Naive B cell (primary cell): ENCODE results near the gene NDRG2. TPM values are rescaled to one million over a fixed set of nuclear protein-coding genes. Genes with fewer than 3 reads are reported as not detected.

Experiments
- ATAC-seq, 2 donors: fragments of 150-1000 bp; cut with Tn5 transposase; 2 replicates each; pipeline ENCODE4 v1.10.0; 2021; ENCODE audit warnings: low read depth in 2 of 2, mild to moderate bottlenecking in 2 of 2, moderate library complexity in 2 of 2
- DNase-seq: peaks from one replicate; pipeline ENCODE4 v3.0.0; 2022
- H3K27ac Mint-ChIP-seq, 6 donors: one replicate each; pipeline ENCODE4 v1.8.0; 2020 to 2022; ENCODE audit warnings: mild to moderate bottlenecking in 6 of 6, mixed read lengths in 6 of 6, moderate library complexity in 5 of 6, inconsistent platforms in 2 of 6
- H3K27me3 Mint-ChIP-seq, 3 donors: one replicate each; pipeline ENCODE4 v1.8.0; 2021 to 2022; ENCODE audit warnings: mixed read lengths in 3 of 3, mild to moderate bottlenecking in 1 of 3
- H3K36me3 Mint-ChIP-seq, 2 donors: one replicate each; pipeline ENCODE4 v1.8.0; 2020 to 2022; ENCODE audit warnings: mixed read lengths in 2 of 2, inconsistent platforms in 1 of 2, mild to moderate bottlenecking in 1 of 2
- H3K4me1 Mint-ChIP-seq, 3 donors: one replicate each; pipeline ENCODE4 v1.8.0; 2020 to 2022; ENCODE audit warnings: mixed read lengths in 3 of 3, inconsistent platforms in 1 of 3, mild to moderate bottlenecking in 1 of 3, moderate library complexity in 1 of 3
- H3K4me3 Mint-ChIP-seq, 8 donors: one replicate each; pipeline ENCODE4 v1.8.0; 2020 to 2022; ENCODE audit warnings: mild to moderate bottlenecking in 8 of 8, mixed read lengths in 8 of 8, moderate library complexity in 8 of 8, inconsistent platforms in 2 of 8
- H3K9me3 Mint-ChIP-seq, 7 donors: one replicate each; pipeline ENCODE4 v1.8.0; 2020 to 2022; ENCODE audit warnings: mixed read lengths in 7 of 7, mild to moderate bottlenecking in 5 of 7, inconsistent platforms in 2 of 7, moderate library complexity in 1 of 7
- polyA plus RNA-seq, 6 donors: library from polyadenylated mRNA; unstranded; fragments of 300-500 nt; fragmentation: Illumina TruSeq; gene quantifications; one replicate each; pipeline ENCODE4 v1.2.3, GENCODE V29; 2021; ENCODE audit warnings: low read depth in 6 of 6

Gene NDRG2
- polyA plus RNA-seq, 6 donors from 2014 or later = 5.7 to 9.8 (median 7.1) TPM

DNA sequence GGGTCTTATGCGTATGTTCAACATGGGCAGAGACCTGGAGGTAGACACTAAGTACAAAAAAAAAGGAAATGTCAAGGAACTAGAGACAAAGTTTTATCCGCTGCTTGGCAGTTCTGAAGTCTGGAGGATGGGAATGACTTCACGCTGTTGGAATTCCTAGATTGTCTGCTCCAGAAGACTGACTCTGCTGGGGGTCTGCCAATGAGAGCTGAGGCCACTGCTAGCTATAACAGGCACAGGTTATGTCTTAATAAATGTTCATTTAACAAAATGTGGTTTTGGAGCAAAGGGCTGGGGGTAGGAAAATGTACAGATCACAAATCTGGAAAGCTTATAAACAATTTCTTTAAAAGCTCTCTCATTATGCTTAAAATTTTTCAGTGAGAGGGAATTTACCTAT lies 38.6 kb upstream of the NDRG2 start:
- peaks cover under 1 to 4% (median 2%) of the 10 kb centered on the region in 3 donors for H3K4me1 Mint-ChIP-seq
- H3K4me3 Mint-ChIP-seq = no peak overlapping the region
- DNase-seq (no peak), ATAC-seq (no peak)
- H3K27ac Mint-ChIP-seq = no peak overlapping the region
- peaks cover 22 to 52% (median 42%) of the 10 kb centered on the region in 3 donors for H3K27me3 Mint-ChIP-seq
- H3K36me3 Mint-ChIP-seq = no peaks in the 10 kb centered on the region
- H3K9me3 Mint-ChIP-seq = no peaks in the 10 kb centered on the region

DNA sequence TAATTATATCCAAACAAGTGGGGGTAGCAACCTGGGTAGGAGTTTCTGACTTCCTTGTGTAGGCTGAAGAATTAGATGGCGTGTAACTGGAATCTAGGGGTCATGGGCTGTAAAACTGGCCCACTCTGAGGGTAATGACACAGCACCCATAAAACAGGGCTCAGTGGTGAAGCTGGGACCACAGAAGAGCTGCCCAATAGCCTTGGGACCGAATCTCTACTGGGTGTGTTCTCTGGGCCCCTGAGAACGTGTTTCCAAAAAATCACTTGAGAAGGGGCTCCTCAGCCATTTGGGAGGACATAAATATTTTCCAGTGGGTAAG lies 36.4 kb upstream of the NDRG2 start:
- H3K36me3 Mint-ChIP-seq = no peaks in the 10 kb centered on the region
- H3K27ac Mint-ChIP-seq = no peak overlapping the region
- no peaks in the 10 kb centered on the region for H3K4me1 Mint-ChIP-seq
- ATAC-seq (no peak), DNase-seq (no peak)
- H3K4me3 Mint-ChIP-seq = no peak overlapping the region
- H3K27me3 Mint-ChIP-seq = peaks cover 20 to 47% (median 40%) of the 10 kb centered on the region in 3 donors
- no peaks in the 10 kb centered on the region for H3K9me3 Mint-ChIP-seq

DNA sequence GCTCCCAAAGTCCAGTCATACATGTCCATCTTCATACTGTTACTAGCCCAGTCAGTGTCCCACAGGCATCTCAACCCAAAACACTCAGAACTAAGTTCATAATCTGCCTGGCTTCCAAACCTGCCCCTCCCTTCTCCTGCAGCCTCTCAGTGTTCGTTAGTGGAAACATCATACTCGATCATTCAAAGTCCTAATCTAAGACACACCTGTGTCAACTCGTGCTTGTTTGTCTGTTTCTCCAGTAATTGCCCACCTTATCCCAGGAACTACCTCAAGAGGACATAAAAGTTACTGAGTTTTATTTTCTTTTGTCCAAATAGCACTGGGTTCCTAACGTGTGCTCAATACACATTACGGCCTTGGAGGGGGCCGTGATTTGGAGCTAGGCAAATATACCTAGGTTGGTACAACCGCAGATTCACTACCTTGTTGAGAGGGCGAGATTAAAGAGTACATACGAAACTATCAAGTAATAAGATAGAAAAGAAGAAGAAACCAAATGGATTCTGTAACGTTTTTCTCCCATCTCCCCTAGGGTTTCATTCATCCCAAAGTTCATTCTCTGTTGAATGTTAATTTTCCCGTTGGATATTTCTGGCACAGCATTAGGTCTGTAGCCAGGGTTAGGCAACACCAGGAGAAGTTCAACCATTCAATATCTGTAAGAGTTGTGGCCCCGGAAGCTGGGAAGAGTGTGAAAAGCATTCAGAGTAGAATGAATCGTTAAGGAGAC lies 35.9 kb upstream of the NDRG2 start:
- no peaks in the 10 kb centered on the region for H3K4me1 Mint-ChIP-seq
- DNase-seq (no peak), ATAC-seq (no peak)
- peaks cover 20 to 41% (median 35%) of the 10 kb centered on the region in 3 donors for H3K27me3 Mint-ChIP-seq
- no peaks in the 10 kb centered on the region for H3K9me3 Mint-ChIP-seq
- no peak overlapping the region for H3K4me3 Mint-ChIP-seq
- no peaks in the 10 kb centered on the region for H3K36me3 Mint-ChIP-seq
- no peak overlapping the region for H3K27ac Mint-ChIP-seq

DNA sequence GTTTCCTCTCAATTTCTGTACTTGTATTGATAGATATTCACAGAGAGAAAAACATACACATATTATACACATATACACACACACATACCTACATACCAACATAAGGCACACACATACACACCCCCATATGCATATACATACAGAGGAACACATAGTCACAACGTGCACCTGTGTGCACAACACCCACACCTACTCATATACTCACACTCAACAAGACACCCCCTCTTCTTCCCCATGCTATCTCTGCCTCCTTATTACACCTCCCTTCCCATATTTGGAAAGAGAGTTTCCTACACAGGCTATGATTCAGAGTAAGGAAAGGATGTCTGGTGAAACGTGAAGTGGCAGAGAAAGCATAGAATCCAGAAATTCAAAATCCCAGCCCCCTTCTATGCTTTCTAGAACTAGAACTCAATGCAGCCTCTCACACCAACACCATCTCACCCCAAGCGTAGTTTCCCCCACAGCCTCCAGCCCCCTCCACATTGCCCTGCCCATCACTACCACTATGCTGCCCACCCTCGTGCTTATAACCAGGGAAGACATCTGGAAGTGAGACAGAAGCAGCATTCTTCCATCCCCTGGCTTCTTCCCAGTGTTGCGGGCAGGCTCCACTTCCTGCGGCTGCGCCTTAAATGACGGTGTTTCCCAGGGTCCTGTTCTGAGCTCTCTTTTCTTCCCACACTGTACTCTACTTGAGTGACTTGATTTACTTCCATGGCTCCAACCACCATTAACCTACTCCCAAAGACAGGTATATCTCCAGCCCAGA lies 35.2 kb upstream of the NDRG2 start:
- peak overlapping the region in 1 of 6 donors; percentile 13 for H3K27ac Mint-ChIP-seq
- H3K4me3 Mint-ChIP-seq = no peak overlapping the region
- H3K27me3 Mint-ChIP-seq = peaks cover 20 to 34% (median 28%) of the 10 kb centered on the region in 3 donors
- H3K4me1 Mint-ChIP-seq = no peaks in the 10 kb centered on the region
- ATAC-seq (no peak), DNase-seq (no peak)
- H3K9me3 Mint-ChIP-seq = no peaks in the 10 kb centered on the region
- H3K36me3 Mint-ChIP-seq = no peaks in the 10 kb centered on the region

DNA sequence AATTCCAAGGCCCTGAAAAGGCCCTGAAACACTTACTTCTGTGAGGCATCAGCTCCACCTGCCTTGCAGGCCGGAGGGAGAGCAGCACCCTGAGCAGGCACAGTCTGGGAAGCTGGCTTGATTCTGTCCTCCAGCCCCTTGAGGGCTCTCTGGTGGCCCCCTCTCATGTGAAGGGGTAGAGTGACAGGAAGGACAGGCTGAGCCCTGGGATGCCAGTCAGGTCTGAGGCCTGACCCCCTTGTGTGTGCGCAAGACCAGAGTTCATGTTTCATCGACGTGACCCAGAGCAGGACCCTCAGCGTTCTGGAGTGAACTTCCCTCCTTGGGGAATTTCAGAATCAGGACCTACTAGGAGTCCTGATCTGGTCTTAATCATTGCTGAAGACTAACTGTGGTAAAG lies 34.0 kb upstream of the NDRG2 start:
- ATAC-seq (no peak), DNase-seq (no peak)
- no peaks in the 10 kb centered on the region for H3K4me1 Mint-ChIP-seq
- no peaks in the 10 kb centered on the region for H3K9me3 Mint-ChIP-seq
- no peak overlapping the region for H3K4me3 Mint-ChIP-seq
- no peaks in the 10 kb centered on the region for H3K36me3 Mint-ChIP-seq
- no peak overlapping the region for H3K27ac Mint-ChIP-seq
- peaks cover 20 to 33% (median 28%) of the 10 kb centered on the region in 3 donors for H3K27me3 Mint-ChIP-seq

DNA sequence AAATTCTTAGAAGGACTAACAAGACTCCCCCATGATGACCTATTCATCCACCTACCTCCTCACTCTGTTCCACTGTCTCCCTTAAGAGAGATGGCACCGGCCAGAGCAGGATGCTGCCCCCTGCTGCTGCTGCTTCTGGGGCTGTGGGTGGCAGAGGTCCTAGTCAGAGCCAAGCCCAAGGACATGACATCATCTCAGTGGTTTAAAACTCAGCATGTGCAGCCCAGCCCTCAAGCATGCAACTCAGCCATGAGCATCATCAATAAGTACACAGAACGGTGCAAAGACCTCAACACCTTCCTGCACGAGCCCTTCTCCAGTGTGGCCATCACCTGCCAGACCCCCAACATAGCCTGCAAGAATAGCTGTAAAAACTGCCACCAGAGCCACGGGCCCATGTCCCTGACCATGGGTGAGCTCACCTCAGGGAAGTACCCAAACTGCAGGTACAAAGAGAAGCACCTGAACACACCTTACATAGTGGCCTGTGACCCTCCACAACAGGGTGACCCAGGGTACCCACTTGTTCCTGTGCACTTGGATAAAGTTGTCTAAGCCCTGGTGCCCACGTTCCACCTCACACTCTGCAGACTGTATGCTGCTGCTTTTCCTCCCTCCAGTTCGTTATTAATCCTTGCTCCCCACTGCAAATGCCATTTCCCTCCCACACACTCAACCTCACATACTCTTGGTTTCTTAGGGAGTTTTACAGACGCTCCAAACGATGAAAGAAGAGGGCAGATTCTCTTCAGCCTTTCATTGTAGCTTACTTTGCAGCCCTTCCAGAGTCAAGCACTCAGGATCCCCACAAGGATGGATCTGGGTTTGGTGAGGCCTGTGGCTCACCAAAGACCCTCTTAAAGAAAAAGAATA lies 33.2 kb upstream of the NDRG2 start, which contains the start of gene RNASE8:
Gene RNASE8 (plus strand): TSS at position 20 of the 873 bp plus-strand sequence. CDS start 71 bp downstream, at position 91.
- DNase-seq = no peak
- Mint-ChIP-seq H3K9me3 (no peaks in the 10 kb centered on the region), H3K4me3 (no peak within 1 kb of the TSS), H3K4me1 (no peaks in the 10 kb centered on the region), H3K27ac (no peak within 1 kb of the TSS), H3K27me3 (peaks cover 20 to 28% (median 28%) of the 10 kb centered on the region in 3 donors), H3K36me3 (no peaks in the 10 kb centered on the region)
- ATAC-seq = no peak

DNA sequence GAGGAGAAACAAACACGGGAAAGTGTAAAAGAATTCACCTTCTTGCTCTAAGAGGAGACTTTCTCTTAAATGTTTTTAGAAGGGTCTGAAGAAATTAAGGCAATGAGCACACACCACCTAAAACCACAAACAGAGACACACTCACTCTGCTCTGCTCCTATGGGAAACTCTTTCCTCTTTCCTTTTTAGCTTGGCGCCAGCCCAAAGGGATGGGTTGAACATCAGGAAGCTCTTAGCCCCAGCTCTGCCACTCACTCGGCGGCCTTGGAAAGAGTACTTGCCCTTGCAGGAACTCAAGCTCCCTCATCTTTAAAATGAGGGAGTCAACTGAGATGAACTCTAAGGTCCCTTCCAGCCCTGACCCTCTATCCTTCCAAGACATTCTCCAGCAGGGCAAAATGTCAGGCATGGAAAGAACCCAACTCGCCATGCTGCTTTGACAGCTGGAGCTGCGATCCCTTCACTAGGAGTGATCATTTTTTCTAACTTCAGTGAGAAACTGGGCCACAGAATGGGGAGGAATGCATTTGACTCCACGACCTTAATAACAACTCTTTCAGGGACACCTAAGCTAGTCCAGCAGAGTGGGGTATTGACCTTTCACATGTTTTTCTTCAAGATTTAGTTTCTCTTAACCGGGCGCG lies 31.8 kb upstream of the NDRG2 start:
- no peaks in the 10 kb centered on the region for H3K9me3 Mint-ChIP-seq
- no peaks in the 10 kb centered on the region for H3K36me3 Mint-ChIP-seq
- H3K4me3 Mint-ChIP-seq = no peak overlapping the region
- no peaks in the 10 kb centered on the region for H3K4me1 Mint-ChIP-seq
- H3K27ac Mint-ChIP-seq = no peak overlapping the region
- peaks cover 14 to 34% (median 28%) of the 10 kb centered on the region in 3 donors for H3K27me3 Mint-ChIP-seq
- no peak for ATAC-seq
- DNase-seq = no peak

DNA sequence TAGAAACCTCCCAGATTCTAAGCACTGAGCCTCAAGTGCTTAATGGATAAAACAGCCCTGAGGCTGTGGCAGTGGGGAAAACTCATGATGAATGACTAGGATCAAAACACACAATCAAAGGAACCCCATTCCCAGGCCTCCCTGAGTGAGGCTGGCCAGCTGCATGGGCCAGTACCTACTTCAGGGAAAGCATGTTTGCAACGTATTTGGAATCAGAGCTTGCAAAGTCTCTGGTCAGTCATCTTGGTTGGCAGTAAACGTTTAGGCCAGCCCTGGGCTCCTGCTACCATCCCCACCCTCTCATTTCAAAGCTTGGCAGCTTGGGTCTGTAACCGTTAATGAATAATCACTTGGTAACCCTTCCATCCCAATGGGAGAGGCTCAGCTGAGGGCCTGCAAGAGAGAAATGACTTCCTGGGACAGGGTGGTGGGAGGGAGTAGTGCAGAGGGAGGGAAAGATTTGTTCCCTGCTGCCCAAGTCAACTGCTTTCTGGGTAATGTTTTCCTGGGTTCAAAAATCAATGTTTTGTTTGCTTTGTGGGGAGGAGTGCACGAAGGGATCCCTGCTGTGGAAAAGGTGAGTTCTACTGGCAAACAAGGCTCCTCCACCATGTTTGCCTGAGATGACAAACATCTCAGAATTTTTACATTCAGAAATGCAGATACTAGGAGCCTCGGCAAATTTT lies 30.7 kb upstream of the NDRG2 start:
- no peaks in the 10 kb centered on the region for H3K36me3 Mint-ChIP-seq
- H3K4me3 Mint-ChIP-seq = no peak overlapping the region
- no peak for ATAC-seq

DNA sequence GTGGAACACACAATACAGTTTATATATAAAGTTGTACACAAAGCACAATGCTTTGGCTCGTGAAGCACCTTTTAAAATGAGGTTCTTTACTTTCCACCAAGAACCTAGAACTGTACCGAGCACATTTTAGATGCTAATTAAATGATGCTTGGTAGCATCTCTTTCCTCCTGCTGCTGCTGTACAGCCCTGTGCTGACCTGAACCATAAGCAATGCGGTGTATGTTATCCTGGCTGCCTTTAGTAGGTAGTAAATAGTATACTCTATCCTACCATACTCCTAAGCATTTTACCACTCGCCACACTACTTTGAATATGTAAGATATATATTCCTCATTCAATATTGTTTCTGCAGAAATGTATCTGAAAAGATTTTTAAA lies 29.9 kb upstream of the NDRG2 start:
- ATAC-seq (no peak), DNase-seq (no peak)
- H3K4me3 Mint-ChIP-seq = no peak overlapping the region
- no peaks in the 10 kb centered on the region for H3K4me1 Mint-ChIP-seq
- no peak overlapping the region for H3K27ac Mint-ChIP-seq
- no peaks in the 10 kb centered on the region for H3K36me3 Mint-ChIP-seq
- H3K27me3 Mint-ChIP-seq = peaks cover 11 to 18% (median 13%) of the 10 kb centered on the region in 3 donors
- no peaks in the 10 kb centered on the region for H3K9me3 Mint-ChIP-seq

More for the DNA sequence above, 30.7 kb upstream of the NDRG2 start:
- no peaks in the 10 kb centered on the region for H3K9me3 Mint-ChIP-seq
- DNase-seq = no peak
- H3K27ac Mint-ChIP-seq = no peak overlapping the region
- H3K27me3 Mint-ChIP-seq = peaks cover 13 to 26% (median 21%) of the 10 kb centered on the region in 3 donors
- no peaks in the 10 kb centered on the region for H3K4me1 Mint-ChIP-seq

DNA sequence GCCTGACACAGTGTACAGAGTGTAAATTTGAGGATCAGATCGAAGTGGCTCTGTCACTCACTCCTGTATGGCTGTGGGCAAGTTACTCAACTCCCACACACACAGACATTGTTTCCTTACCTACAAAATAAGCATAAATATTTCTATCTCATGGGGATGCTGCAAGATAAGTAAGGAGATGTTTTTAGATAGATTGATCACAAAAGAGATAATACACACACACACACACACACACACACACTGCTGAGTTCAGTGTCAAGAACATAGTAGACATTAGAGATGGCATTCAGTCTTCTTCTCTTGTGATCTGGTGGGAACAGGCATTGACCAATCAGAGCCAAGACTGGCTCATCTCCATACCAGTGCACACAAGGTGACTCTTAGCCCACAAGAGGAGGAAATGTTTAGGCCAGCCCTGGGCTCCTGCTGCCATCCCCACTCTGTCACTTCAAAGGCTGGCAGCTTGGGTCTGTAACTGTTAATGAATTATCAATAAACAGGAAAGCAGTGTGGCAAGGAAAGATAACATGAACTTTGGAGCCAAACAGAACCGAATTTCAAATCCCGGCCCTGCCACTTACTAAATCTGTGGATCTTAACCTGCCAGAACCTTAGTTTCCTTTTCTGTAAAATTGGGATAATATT lies 29.4 kb upstream of the NDRG2 start:
- peaks cover 8 to 14% (median 10%) of the 10 kb centered on the region in 3 donors for H3K27me3 Mint-ChIP-seq

DNA sequence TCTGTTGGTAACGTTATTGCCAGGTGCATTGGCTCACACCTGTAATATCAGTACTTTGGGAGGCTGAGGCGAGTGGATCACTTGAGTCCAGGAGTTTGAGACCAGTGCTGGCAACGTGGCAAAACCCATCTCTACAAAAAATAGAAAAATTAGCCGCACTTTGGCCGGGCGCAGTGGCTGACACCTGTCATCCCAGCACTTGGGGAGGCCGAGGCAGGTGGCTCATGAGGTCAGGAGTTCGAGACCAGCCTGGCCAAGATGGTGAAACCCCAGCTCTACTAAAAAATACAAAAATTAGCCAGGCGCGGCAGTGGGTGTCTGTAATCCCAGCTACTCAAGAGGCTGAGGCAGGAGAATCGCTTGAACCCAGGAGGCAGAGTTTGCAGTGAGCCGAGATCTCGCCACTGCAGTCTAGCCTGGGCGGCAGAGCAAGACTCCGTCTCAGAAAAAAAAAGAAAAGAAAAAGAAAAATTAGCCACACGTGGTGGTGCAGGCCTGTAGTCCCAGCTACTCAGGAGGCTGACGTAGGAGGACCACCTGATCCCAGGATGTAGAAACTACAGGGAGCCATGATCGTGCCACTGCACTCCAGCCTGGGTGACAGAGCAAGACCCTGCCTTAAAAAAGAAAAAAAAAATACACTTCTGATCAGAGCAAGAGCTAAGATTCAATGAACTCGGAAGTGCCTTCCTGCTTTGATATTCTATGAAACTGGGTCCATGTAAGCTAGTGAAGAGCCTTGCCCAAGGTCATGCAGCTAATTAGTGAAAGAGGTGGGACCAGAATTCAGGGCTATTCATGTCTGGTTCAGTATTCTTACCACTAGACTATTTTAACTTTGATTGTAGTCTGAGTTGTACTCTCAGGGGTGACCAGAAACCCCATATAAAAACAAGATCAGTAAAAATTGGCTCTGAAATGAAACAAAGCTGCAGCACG lies 28.6 kb upstream of the NDRG2 start:
- no peaks in the 10 kb centered on the region for H3K4me1 Mint-ChIP-seq
- no peaks in the 10 kb centered on the region for H3K36me3 Mint-ChIP-seq
- DNase-seq = no peak
- no peaks in the 10 kb centered on the region for H3K9me3 Mint-ChIP-seq
- H3K27ac Mint-ChIP-seq = peak overlapping the region in 1 of 6 donors; percentile 7
- no peak overlapping the region for H3K4me3 Mint-ChIP-seq
- ATAC-seq = no peak
- H3K27me3 Mint-ChIP-seq = peaks cover 8 to 13% (median 12%) of the 10 kb centered on the region in 3 donors

More for the DNA sequence above, 29.4 kb upstream of the NDRG2 start:
- Mint-ChIP-seq H3K36me3 (no peaks in the 10 kb centered on the region), H3K9me3 (no peaks in the 10 kb centered on the region), H3K27ac (peak overlapping the region in 1 of 6 donors; percentile 7), H3K4me1 (no peaks in the 10 kb centered on the region), H3K4me3 (no peak overlapping the region)
- ATAC-seq = no peak
- no peak for DNase-seq
